HepG2 (cell line): ENCODE results near the gene COLQ. TPM values are rescaled to one million over a fixed set of nuclear protein-coding genes. Genes with fewer than 3 reads are reported as not detected.

Experiments
- ATAC-seq: fragments of 200-7000 bp; cut with Tn5 transposase; 3 replicates; pipeline ENCODE4 v1.9.1; 2020; ENCODE audit warnings: mild to moderate bottlenecking, moderate library complexity
- BruUV-seq: library from RNA; stranded (reverse); fragments of 400-500 nt; replicated peaks from 2 replicates; lab custom pipeline; 2021; lab: Mats Ljungman, UMichigan
- CTCF ChIA-PET: fragments of 300-600 bp; formaldehyde crosslinking; extraction: SDS; loops from one replicate; lab custom pipeline; 2021; ENCODE audit warnings: low total read pairs, inconsistent platforms, low intra/inter-chr PET ratio; lab: Yijun Ruan, JAX
- POLR2A ChIA-PET: fragments of 350-600 bp; sonication (Branson Sonifier 250); formaldehyde crosslinking; loops from one replicate; lab custom pipeline; 2020; ENCODE audit warnings: antibody characterized with exemption, inconsistent platforms; lab: Yijun Ruan, JAX
- DNase-seq: peaks from one replicate; pipeline ENCODE4 v3.0.0-alpha.2; 2015; ENCODE audit warnings: low spot score
- FAIRE-seq: peaks from 3 replicates; lab custom pipeline; 2011; peaks lifted over from hg19 to GRCh38; lab: Jason Lieb, UNC
- H2AFZ ChIP-seq: one replicate; pipeline ENCODE4 v1.6.1; 2011; ENCODE audit warnings: low read length, inconsistent platforms
- H3K27ac ChIP-seq: fragments of 300-600 bp; 3 replicates; pipeline ENCODE4 v1.8.0; 2011; ENCODE audit warnings: mixed run types, mild to moderate bottlenecking, mixed read lengths, low read length, inconsistent platforms; ENCODE audit not compliant: insufficient read depth; ENCODE audit errors: extremely low read length
- H3K27me3 ChIP-seq, 2 experiments: fragments of 200-600 bp in 1 of 2; 2 replicates in 1 of 2; 3 replicates in 1 of 2; pipeline versions ENCODE4 v1.6.0 to v1.8.0; 2011; ENCODE audit warnings: low read length in 2 of 2, mild to moderate bottlenecking in 2 of 2, moderate library complexity in 2 of 2, inconsistent platforms in 1 of 2; ENCODE audit not compliant: insufficient read depth in 2 of 2, control insufficient read depth in 1 of 2
- H3K36me3 ChIP-seq, 2 experiments: fragments of 200-600 bp in 1 of 2; replicated peaks in 1 of 2; 2 replicates in 1 of 2; 3 replicates in 1 of 2; pipeline versions ENCODE4 v1.5.1 to v1.8.0; 2011; ENCODE audit warnings: low read length in 2 of 2, inconsistent platforms in 1 of 2; ENCODE audit not compliant: insufficient read depth in 2 of 2, control insufficient read depth in 1 of 2
- H3K4me1 ChIP-seq: 2 replicates; pipeline ENCODE4 v1.5.1; 2012; ENCODE audit warnings: low read length, inconsistent platforms; ENCODE audit not compliant: insufficient read depth
- H3K4me2 ChIP-seq: 2 replicates; pipeline ENCODE4 v1.6.0; 2011; ENCODE audit warnings: low read depth, low read length, inconsistent platforms
- H3K4me3 ChIP-seq, 3 experiments: fragments of 200-600 bp in 1 of 3; sonication (generic), shearing (Covaris generic) in 1 of 3; replicated peaks in 1 of 3; 2 replicates each; pipeline ENCODE4 v1.5.1; 2011 to 2016; ENCODE audit warnings: low read length in 3 of 3, inconsistent platforms in 2 of 3, low read depth in 2 of 3, mild to moderate bottlenecking in 2 of 3, control low read depth in 1 of 3, mixed read lengths in 1 of 3; ENCODE audit not compliant: insufficient read depth in 1 of 3
- H3K79me2 ChIP-seq: one replicate; pipeline ENCODE4 v1.6.1; 2011; ENCODE audit warnings: low read length, inconsistent platforms; ENCODE audit not compliant: insufficient read depth
- H3K9ac ChIP-seq: 2 replicates; pipeline ENCODE4 v1.6.0; 2011; ENCODE audit warnings: mild to moderate bottlenecking, low read depth, low read length, inconsistent platforms; ENCODE audit not compliant: insufficient read depth
- H3K9me3 ChIP-seq: 2 replicates; pipeline ENCODE4 v1.5.1; 2012; ENCODE audit warnings: mild to moderate bottlenecking, low read length
- H4K20me1 ChIP-seq: 2 replicates; pipeline ENCODE4 v1.6.0; 2011; ENCODE audit warnings: inconsistent platforms, mild to moderate bottlenecking, low read length, moderate library complexity; ENCODE audit not compliant: insufficient read depth
- CHD2 ChIP-seq: IDR thresholded peaks from 2 replicates; pipeline ENCODE4 v1.6.1; 2011; ENCODE audit warnings: low read depth, low read length, improper control_type of control experiment
- HDAC6 ChIP-seq: fragments of 200-600 bp; sonication (generic); IDR thresholded peaks from 2 replicates; pipeline ENCODE4 v1.7.0; 2017; ENCODE audit warnings: mild to moderate bottlenecking, antibody characterized with exemption, low read length, low read depth
- KLF13 ChIP-seq: sonication (generic); formaldehyde crosslinking; IDR thresholded peaks from 2 replicates; pipeline ENCODE4 v1.4.0; 2020; ENCODE audit warnings: mild to moderate bottlenecking, missing genetic modification reagents
- MEIS2 ChIP-seq: sonication (generic); formaldehyde crosslinking; IDR thresholded peaks from 2 replicates; pipeline ENCODE4 v1.9.0; 2021; ENCODE audit warnings: mild to moderate bottlenecking, missing genetic modification reagents
- ZNF282 ChIP-seq: fragments of 450-650 bp; IDR thresholded peaks from 2 replicates; pipeline ENCODE4 v1.6.1; 2018; ENCODE audit not compliant: partially characterized antibody
- ZNF605 ChIP-seq: sonication (generic); formaldehyde crosslinking; IDR thresholded peaks from 2 replicates; pipeline ENCODE4 v1.8.0; 2022; ENCODE audit warnings: mild to moderate bottlenecking, missing genetic modification reagents
- ZNF644 ChIP-seq: IDR thresholded peaks from 2 replicates; pipeline ENCODE4 v1.6.1; 2016; ENCODE audit warnings: low read depth
- ZNF781 ChIP-seq: sonication (generic); formaldehyde crosslinking; IDR thresholded peaks from 2 replicates; pipeline ENCODE4 v1.5.1; 2020; ENCODE audit warnings: borderline replicate concordance, mild to moderate bottlenecking, missing genetic modification reagents; ENCODE audit errors: not compliant biosample characterization
- ZSCAN30 ChIP-seq: sonication (generic); formaldehyde crosslinking; IDR thresholded peaks from 2 replicates; pipeline ENCODE4 v1.5.0; 2020; ENCODE audit warnings: mild to moderate bottlenecking, missing genetic modification reagents
- WGBS: methylation state at CpG from one replicate; pipeline ENCODE4 v1.1.6; 2017; ENCODE audit warnings: low lambda C conversion rate; 5-methylcytosine and 5-hydroxymethylcytosine counted together
- in situ Hi-C: cut with HindIII; loops from 2 replicates; pipeline ENCODE4 v1.10.0; 2017; ENCODE audit warnings: low pct_unique_long_range_greater_than_20kb; ENCODE audit not compliant: extremely low pct_ligation_motif_present
- intact Hi-C: fragments of 100-400 bp; cut with micrococcal nuclease; formaldehyde crosslinking; loops from one replicate; pipeline ENCODE4 v1.10.0; 2022; ENCODE audit not compliant: unreplicated experiment
- polyA plus RNA-seq, 8 experiments: library from polyadenylated mRNA; depleted of rRNA in 3 of 8; stranded (reverse) in 7 of 8; unstranded in 1 of 8; fragments of >200 nt; fragmentation: Illumina TruSeq in 4 of 8; extraction: Trizol in 4 of 8; gene quantifications; 2 replicates each; pipeline versions ENCODE4 v1.2.1 to v1.2.3, GENCODE V29; 2011 to 2016; ENCODE audit warnings: low read depth in 4 of 8, missing spikeins in 1 of 8, mixed read lengths in 1 of 8; ENCODE audit not compliant: insufficient read depth in 1 of 8
- total RNA-seq, 5 experiments: library from RNA; depleted of rRNA; stranded (reverse); fragments of >200 nt; fragmentation: Illumina TruSeq; extraction: Trizol; gene quantifications; 2 replicates each; pipeline ENCODE4 v1.2.3, GENCODE V29; 2016; ENCODE audit warnings: low read depth in 1 of 5
- TF ChIP-seq, protein P1 (sequence below), 2 experiments: IDR thresholded peaks; 2 replicates each; pipeline ENCODE4 v1.6.1; 2011 to 2012; ENCODE audit warnings: low read length in 2 of 2, borderline replicate concordance in 1 of 2, low read depth in 1 of 2, mild to moderate bottlenecking in 1 of 2, moderate library complexity in 1 of 2
- TF ChIP-seq, protein P2 (sequence below): sonication (generic); formaldehyde crosslinking; conservative IDR thresholded peaks from 2 replicates; pipeline ENCODE4 v1.4.0; 2020; ENCODE audit warnings: missing genetic modification reagents

Gene COLQ
- total and polyA plus RNA-seq, 2 of the 13 experiments (the other 11 are each of a cell fraction or from before 2014, with no cell fraction given) = 0.31 to 0.46 TPM

DNA sequence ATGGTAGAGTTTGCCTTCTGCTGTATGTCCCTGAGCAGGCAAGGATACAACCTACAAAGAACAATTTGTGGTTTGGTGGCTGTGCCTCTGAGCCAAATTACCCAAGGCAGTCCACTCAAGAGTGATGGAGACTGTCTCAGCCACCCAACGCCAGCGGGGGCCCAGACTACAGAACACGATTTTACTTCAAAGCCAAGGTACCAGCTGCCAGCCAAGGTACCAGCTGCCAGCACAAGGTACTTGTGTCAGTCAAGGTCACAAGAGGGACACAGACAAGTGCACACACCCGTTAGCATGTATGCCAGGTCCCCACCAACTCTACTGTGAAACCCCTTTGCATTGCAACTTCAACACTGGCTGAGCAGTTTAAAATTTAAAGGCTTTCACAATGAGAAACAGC lies 23.5 kb downstream of the COLQ start (continued):
- TF ChIP-seq, protein P1, sequence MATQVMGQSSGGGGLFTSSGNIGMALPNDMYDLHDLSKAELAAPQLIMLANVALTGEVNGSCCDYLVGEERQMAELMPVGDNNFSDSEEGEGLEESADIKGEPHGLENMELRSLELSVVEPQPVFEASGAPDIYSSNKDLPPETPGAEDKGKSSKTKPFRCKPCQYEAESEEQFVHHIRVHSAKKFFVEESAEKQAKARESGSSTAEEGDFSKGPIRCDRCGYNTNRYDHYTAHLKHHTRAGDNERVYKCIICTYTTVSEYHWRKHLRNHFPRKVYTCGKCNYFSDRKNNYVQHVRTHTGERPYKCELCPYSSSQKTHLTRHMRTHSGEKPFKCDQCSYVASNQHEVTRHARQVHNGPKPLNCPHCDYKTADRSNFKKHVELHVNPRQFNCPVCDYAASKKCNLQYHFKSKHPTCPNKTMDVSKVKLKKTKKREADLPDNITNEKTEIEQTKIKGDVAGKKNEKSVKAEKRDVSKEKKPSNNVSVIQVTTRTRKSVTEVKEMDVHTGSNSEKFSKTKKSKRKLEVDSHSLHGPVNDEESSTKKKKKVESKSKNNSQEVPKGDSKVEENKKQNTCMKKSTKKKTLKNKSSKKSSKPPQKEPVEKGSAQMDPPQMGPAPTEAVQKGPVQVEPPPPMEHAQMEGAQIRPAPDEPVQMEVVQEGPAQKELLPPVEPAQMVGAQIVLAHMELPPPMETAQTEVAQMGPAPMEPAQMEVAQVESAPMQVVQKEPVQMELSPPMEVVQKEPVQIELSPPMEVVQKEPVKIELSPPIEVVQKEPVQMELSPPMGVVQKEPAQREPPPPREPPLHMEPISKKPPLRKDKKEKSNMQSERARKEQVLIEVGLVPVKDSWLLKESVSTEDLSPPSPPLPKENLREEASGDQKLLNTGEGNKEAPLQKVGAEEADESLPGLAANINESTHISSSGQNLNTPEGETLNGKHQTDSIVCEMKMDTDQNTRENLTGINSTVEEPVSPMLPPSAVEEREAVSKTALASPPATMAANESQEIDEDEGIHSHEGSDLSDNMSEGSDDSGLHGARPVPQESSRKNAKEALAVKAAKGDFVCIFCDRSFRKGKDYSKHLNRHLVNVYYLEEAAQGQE (IDR thresholded peaks at IDR 0.05; ENCODE audit: borderline replicate concordance in 1 of 2, low read depth in 1 of 2, low read length in 2 of 2) = no peak
- TF ChIP-seq ZNF282 = no peak
- no peak for TF ChIP-seq MEIS2 (CRISPR knock-in tag)
- TF ChIP-seq KLF13 (CRISPR knock-in tag) = no peak
- no peak for TF ChIP-seq HDAC6
- TF ChIP-seq ZNF605 (CRISPR knock-in tag) = no peak
- TF ChIP-seq CHD2 = no peak
- no peak for TF ChIP-seq ZSCAN30 (CRISPR knock-in tag)
- no peak for TF ChIP-seq ZNF644

DNA sequence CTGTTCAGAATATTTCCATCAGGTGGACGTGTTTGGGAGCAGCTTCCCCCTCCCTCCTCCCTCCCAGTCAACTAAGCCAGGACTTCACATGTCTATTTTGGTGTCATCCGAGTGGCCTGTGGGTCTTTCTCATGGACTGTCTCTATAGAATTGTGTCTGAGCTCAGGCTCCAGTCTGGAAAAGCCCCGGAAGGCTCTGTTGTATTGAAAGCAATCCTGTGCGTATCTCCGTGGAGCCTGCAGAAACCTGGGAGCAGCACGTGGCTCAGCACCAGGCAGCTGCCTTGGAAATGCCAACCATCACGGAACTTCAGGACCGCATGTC lies 25.2 kb downstream of the COLQ start:
- FAIRE-seq (no peak), DNase-seq (no peak), ATAC-seq (no peak)
- no peaks in the 10 kb centered on the region for H3K79me2 ChIP-seq
- no peak overlapping the region for H3K27ac ChIP-seq
- no peak overlapping the region for H3K9ac ChIP-seq
- H3K4me1 ChIP-seq = peaks cover 12% of the 10 kb centered on the region
- 46% methylated on average over 7 of the region's 8 CpGs for WGBS
- CTCF ChIA-PET = no interaction called here
- H3K4me3 ChIP-seq = no peak overlapping the region
- no peaks in the 10 kb centered on the region for H4K20me1 ChIP-seq
- H3K4me2 ChIP-seq = no peak overlapping the region
- no peaks in the 10 kb centered on the region for H3K9me3 ChIP-seq
- no peak for TF ChIP-seq ZNF781 (CRISPR knock-in tag)
- TF ChIP-seq, protein P2, sequence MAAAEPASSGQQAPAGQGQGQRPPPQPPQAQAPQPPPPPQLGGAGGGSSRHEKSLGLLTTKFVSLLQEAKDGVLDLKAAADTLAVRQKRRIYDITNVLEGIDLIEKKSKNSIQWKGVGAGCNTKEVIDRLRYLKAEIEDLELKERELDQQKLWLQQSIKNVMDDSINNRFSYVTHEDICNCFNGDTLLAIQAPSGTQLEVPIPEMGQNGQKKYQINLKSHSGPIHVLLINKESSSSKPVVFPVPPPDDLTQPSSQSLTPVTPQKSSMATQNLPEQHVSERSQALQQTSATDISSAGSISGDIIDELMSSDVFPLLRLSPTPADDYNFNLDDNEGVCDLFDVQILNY = no peak
- H2AFZ ChIP-seq = no peak overlapping the region
- no peaks in the 10 kb centered on the region for H3K36me3 ChIP-seq
- in situ Hi-C loops (no loop called here), intact Hi-C loops (no loop called here)
- BruUV-seq = no TSS peak
- H3K27me3 ChIP-seq = peaks cover 4 to 9% of the 10 kb centered on the region in 2 experiments; a peak in 3 of 5 replicates
- POLR2A ChIA-PET = no interaction called here
